ENCODE results near the gene WBP2. TPM values are rescaled to one million over a fixed set of nuclear protein-coding genes. Genes with fewer than 3 reads are reported as not detected.

The WBP2 gene
- total RNA-seq, 4 donors from 2014 or later, result 129 to 259 (median 148) TPM

GRCh38 chr17:75838410-75838809, 16.7 kb downstream of the WBP2 start:
- ATAC-seq, result no peak

DNA sequence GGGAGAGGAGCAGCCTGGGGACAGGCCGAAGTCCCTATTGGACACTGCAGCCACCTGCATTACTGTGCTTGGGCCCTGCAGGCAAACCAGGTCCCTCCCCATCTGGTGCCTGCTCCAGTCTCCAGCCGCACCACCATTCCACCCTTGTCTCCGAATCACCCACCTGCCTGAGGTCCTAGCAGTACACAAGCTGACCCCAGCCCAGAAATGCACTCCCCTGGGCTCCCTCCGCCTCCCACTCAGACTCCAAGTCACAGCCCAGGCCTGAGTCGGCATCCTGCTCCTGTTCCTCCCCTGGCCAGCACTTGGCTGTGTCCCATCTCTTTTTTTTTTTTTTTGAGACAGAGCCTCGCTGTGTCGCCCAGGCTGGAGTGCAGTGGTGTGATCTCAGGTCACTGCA, 17.2 kb downstream of the WBP2 start:
- no peak overlapping the region for H3K4me3 ChIP-seq
- in situ Hi-C loops (cut with MboI; ENCODE audit: low sequenced_read_pairs in 4 of 4) (no loop called here), intact Hi-C loops (cut with DNase I; ENCODE audit: low total_unique reads) (no loop called here)
- no peak for ATAC-seq
- peaks cover 3 to 26% of the 10 kb centered on the region in 2 donors for H3K36me3 ChIP-seq
- TF ChIP-seq, protein P1, sequence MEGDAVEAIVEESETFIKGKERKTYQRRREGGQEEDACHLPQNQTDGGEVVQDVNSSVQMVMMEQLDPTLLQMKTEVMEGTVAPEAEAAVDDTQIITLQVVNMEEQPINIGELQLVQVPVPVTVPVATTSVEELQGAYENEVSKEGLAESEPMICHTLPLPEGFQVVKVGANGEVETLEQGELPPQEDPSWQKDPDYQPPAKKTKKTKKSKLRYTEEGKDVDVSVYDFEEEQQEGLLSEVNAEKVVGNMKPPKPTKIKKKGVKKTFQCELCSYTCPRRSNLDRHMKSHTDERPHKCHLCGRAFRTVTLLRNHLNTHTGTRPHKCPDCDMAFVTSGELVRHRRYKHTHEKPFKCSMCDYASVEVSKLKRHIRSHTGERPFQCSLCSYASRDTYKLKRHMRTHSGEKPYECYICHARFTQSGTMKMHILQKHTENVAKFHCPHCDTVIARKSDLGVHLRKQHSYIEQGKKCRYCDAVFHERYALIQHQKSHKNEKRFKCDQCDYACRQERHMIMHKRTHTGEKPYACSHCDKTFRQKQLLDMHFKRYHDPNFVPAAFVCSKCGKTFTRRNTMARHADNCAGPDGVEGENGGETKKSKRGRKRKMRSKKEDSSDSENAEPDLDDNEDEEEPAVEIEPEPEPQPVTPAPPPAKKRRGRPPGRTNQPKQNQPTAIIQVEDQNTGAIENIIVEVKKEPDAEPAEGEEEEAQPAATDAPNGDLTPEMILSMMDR (IDR thresholded peaks at IDR 0.05 in 4 of 5, conservative IDR thresholded peaks at IDR 0.05 in 1 of 5), result no peak
- TF ChIP-seq POLR2A (IDR thresholded peaks at IDR 0.05), result no peak
- no peaks in the 10 kb centered on the region for H3K27me3 ChIP-seq
- H3K4me1 ChIP-seq, result no peaks in the 10 kb centered on the region
- no peak for DNase-seq
- H3K9me3 ChIP-seq, result no peaks in the 10 kb centered on the region
- H3K27ac ChIP-seq, result no peak overlapping the region

More at GRCh38 chr17:75838410-75838809, 16.7 kb downstream of the WBP2 start:
- in situ Hi-C loops (cut with MboI; ENCODE audit: low sequenced_read_pairs in 4 of 4), result no loop called here
- no peak for TF ChIP-seq POLR2A (IDR thresholded peaks at IDR 0.05)
- TF ChIP-seq, protein P1 (IDR thresholded peaks at IDR 0.05 in 4 of 5, conservative IDR thresholded peaks at IDR 0.05 in 1 of 5), result no peak
- Histone ChIP-seq H3K4me3 (no peak overlapping the region), H3K27ac (no peak overlapping the region), H3K27me3 (no peaks in the 10 kb centered on the region), H3K36me3 (peaks cover 3 to 25% of the 10 kb centered on the region in 2 donors), H3K4me1 (no peaks in the 10 kb centered on the region), H3K9me3 (no peaks in the 10 kb centered on the region)
- no peak for DNase-seq
- intact Hi-C loops (cut with DNase I; ENCODE audit: low total_unique reads), result no loop called here

DNA sequence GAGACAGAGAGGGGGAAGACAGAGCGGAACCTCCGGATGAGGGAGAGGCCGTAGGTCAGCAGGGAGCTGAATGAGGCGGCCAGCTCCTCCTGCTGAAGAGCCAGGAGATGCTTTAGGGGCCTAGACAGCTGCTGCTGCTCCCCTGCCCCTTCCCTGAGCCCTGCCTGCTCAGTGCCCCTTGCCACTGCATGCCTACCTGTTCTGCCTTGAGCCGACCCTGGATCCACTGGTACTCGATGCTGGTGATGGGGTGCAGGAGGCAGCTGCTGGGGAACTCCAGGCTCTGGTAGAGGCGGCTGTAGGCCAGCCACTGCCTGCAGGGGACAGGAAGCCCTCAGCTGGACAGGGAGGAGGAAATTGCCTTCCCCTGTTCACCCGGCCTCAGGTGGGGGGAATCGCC, 18.5 kb downstream of the WBP2 start:
- no peaks in the 10 kb centered on the region for H3K4me1 ChIP-seq
- intact Hi-C loops (cut with DNase I; ENCODE audit: low total_unique reads), result no loop called here
- ATAC-seq (no peak), DNase-seq (no peak)
- no peaks in the 10 kb centered on the region for H3K27me3 ChIP-seq
- peaks cover 3 to 33% of the 10 kb centered on the region in 2 donors for H3K36me3 ChIP-seq
- H3K4me3 ChIP-seq, result no peak overlapping the region
- H3K27ac ChIP-seq, result no peak overlapping the region
- TF ChIP-seq POLR2A (IDR thresholded peaks at IDR 0.05), result no peak
- TF ChIP-seq, protein P1 (IDR thresholded peaks at IDR 0.05 in 4 of 5, conservative IDR thresholded peaks at IDR 0.05 in 1 of 5), result no peak
- in situ Hi-C loops (cut with MboI; ENCODE audit: low sequenced_read_pairs in 4 of 4), result no loop called here
- H3K9me3 ChIP-seq, result no peaks in the 10 kb centered on the region

DNA sequence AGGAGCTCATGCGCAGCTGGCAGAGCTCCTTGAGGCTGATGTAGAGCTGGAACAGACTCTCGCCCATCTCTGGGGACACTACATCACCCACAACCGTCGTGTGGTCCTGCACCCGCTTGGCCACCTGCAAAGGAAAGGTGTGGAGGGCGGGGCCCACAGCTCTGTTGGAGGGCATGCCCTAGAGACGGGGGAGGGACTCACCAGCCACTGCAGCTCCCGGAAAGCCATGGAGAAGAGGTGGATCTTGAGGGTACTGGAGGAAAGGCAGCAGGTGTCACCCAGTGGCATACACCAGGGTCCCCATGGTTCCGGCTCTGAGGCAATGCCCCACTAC, 19.5 kb downstream of the WBP2 start:
- no peaks in the 10 kb centered on the region for H3K27me3 ChIP-seq
- H3K36me3 ChIP-seq, result peaks cover 3 to 41% of the 10 kb centered on the region in 2 donors
- in situ Hi-C loops (cut with MboI; ENCODE audit: low sequenced_read_pairs in 4 of 4) (no loop called here), intact Hi-C loops (cut with DNase I; ENCODE audit: low total_unique reads) (no loop called here)
- ATAC-seq (no peak), DNase-seq (no peak)
- H3K9me3 ChIP-seq, result no peaks in the 10 kb centered on the region
- no peak for TF ChIP-seq POLR2A (IDR thresholded peaks at IDR 0.05)
- TF ChIP-seq, protein P1 (IDR thresholded peaks at IDR 0.05 in 4 of 5, conservative IDR thresholded peaks at IDR 0.05 in 1 of 5), result no peak
- no peak overlapping the region for H3K4me3 ChIP-seq
- no peak overlapping the region for H3K27ac ChIP-seq
- no peaks in the 10 kb centered on the region for H3K4me1 ChIP-seq
